HEK293T (cell line): ENCODE data around the gene YWHAH.

ENCODE experiments used
- CTCF ChIA-PET: fragments of 350-600 bp; formaldehyde crosslinking; extraction: SDS; loops from one replicate; lab custom pipeline; 2021; ENCODE audit warnings: antibody characterized with exemption, inconsistent platforms; lab: Yijun Ruan, JAX
- POLR2A ChIA-PET: fragments of 350-600 bp; formaldehyde crosslinking; extraction: SDS; loops from one replicate; lab custom pipeline; 2020; ENCODE audit warnings: antibody characterized with exemption, inconsistent platforms; lab: Yijun Ruan, JAX
- DNase-seq: peaks from one replicate; pipeline ENCODE4 v3.0.0; 2012; ENCODE audit warnings: mixed read lengths; ENCODE audit errors: extremely low spot score
- ARNT ChIP-seq: fragments of 450-650 bp; IDR thresholded peaks from 2 replicates; pipeline ENCODE4 v1.6.1; 2017; ENCODE audit warnings: mild to moderate bottlenecking
- BHLHE40 ChIP-seq: fragments of 450-650 bp; IDR thresholded peaks from 2 replicates; pipeline ENCODE4 v1.6.1; 2016; ENCODE audit warnings: mild to moderate bottlenecking, moderate library complexity, borderline replicate concordance
- CTBP1 ChIP-seq: fragments of 450-650 bp; IDR thresholded peaks from 2 replicates; pipeline ENCODE4 v1.6.1; 2016; ENCODE audit warnings: borderline replicate concordance
- ELF4 ChIP-seq: fragments of 450-650 bp; IDR thresholded peaks from 2 replicates; pipeline ENCODE4 v1.6.1; 2017; ENCODE audit warnings: antibody characterized with exemption
- FOXA1 ChIP-seq: fragments of 450-650 bp; IDR thresholded peaks from 2 replicates; pipeline ENCODE4 v1.6.1; 2016; ENCODE audit warnings: mild to moderate bottlenecking
- FOXK2 ChIP-seq: fragments of 450-650 bp; IDR thresholded peaks from 2 replicates; pipeline ENCODE4 v1.6.1; 2016; ENCODE audit warnings: mild to moderate bottlenecking
- FOXM1 ChIP-seq: fragments of 450-650 bp; IDR thresholded peaks from 2 replicates; pipeline ENCODE4 v1.6.1; 2017; ENCODE audit warnings: mild to moderate bottlenecking, borderline replicate concordance
- HDGF ChIP-seq: fragments of 450-650 bp; IDR thresholded peaks from 2 replicates; pipeline ENCODE4 v1.6.1; 2017; ENCODE audit warnings: antibody characterized with exemption, borderline replicate concordance
- L3MBTL2 ChIP-seq: fragments of 450-650 bp; conservative IDR thresholded peaks from 2 replicates; pipeline ENCODE4 v1.6.1; 2016; ENCODE audit warnings: mild to moderate bottlenecking
- LEF1 ChIP-seq: fragments of 450-650 bp; IDR thresholded peaks from 2 replicates; pipeline ENCODE4 v1.6.1; 2017; ENCODE audit warnings: mild to moderate bottlenecking, borderline replicate concordance
- NFRKB ChIP-seq: fragments of 450-650 bp; IDR thresholded peaks from 2 replicates; pipeline ENCODE4 v1.6.1; 2016; ENCODE audit warnings: mild to moderate bottlenecking, moderate library complexity
- SP1 ChIP-seq: fragments of 450-650 bp; IDR thresholded peaks from 2 replicates; pipeline ENCODE4 v1.6.1; 2017
- SUZ12 ChIP-seq: fragments of 450-650 bp; IDR thresholded peaks from 2 replicates; pipeline ENCODE4 v1.6.1; 2016; ENCODE audit warnings: mild to moderate bottlenecking
- TARDBP ChIP-seq: fragments of 450-650 bp; IDR thresholded peaks from 2 replicates; pipeline ENCODE4 v1.6.1; 2016
- ZNF384 ChIP-seq: fragments of 450-650 bp; IDR thresholded peaks from 2 replicates; pipeline ENCODE4 v1.6.1; 2016
- TF ChIP-seq, protein P1 (sequence below): fragments of 450-650 bp; IDR thresholded peaks from 2 replicates; pipeline ENCODE4 v1.6.1; 2016

YWHAH gene

DNA sequence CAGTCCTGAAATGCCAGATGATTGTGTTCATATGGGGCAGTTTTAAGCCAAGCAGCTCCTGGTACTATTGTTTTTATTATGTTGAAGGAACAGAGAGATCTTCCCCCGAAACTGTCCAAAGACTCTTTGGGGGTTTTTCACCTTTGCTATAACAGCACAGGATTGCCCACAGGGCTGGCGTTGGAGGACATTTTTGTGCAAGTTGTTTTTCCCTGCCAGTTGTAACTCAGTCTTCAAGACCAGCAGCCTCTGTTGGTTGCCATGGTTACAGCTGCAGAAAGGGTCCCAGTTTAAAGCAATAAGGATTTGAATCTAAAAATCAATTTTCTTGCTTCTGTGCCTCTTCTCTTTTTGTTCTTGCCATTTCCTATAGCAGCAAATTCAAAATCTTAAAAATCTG, 45.4 kb upstream of the YWHAH start:
- ChIA-PET POLR2A (no interaction called here), CTCF (no interaction called here)
- DNase-seq = no peak
- TF ChIP-seq SUZ12 (no peak), SP1 (no peak), ARNT (no peak), FOXK2 (no peak), FOXA1 (no peak), ZNF384 (no peak), ELF4 (no peak), NFRKB (no peak), L3MBTL2 (no peak), CTBP1 (no peak), FOXM1 (no peak), TARDBP (no peak), HDGF (no peak), LEF1 (no peak), BHLHE40 (no peak)
- TF ChIP-seq, protein P1, sequence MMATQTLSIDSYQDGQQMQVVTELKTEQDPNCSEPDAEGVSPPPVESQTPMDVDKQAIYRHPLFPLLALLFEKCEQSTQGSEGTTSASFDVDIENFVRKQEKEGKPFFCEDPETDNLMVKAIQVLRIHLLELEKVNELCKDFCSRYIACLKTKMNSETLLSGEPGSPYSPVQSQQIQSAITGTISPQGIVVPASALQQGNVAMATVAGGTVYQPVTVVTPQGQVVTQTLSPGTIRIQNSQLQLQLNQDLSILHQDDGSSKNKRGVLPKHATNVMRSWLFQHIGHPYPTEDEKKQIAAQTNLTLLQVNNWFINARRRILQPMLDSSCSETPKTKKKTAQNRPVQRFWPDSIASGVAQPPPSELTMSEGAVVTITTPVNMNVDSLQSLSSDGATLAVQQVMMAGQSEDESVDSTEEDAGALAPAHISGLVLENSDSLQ = no peak

DNA sequence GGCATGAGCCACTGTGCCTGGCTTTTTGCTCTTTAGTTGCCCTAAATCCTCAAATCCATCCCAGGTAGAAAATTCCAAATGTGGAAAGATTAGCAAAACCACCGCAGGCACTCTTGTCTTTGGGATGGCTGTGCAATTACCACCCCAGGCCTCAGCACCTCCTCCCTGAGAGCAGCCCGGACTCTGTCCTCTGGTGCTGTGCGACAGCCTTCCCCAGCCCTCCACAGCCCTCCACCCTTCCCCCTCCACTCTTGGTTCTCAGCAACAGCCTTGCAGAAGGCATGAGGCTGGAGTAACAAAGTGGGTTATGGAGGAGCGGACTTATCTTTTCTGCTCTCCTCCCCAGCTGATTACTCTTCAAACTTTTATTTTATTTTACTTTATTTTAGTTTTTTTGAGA, 44.7 kb upstream of the YWHAH start:
- POLR2A ChIA-PET = no interaction called here

DNA sequence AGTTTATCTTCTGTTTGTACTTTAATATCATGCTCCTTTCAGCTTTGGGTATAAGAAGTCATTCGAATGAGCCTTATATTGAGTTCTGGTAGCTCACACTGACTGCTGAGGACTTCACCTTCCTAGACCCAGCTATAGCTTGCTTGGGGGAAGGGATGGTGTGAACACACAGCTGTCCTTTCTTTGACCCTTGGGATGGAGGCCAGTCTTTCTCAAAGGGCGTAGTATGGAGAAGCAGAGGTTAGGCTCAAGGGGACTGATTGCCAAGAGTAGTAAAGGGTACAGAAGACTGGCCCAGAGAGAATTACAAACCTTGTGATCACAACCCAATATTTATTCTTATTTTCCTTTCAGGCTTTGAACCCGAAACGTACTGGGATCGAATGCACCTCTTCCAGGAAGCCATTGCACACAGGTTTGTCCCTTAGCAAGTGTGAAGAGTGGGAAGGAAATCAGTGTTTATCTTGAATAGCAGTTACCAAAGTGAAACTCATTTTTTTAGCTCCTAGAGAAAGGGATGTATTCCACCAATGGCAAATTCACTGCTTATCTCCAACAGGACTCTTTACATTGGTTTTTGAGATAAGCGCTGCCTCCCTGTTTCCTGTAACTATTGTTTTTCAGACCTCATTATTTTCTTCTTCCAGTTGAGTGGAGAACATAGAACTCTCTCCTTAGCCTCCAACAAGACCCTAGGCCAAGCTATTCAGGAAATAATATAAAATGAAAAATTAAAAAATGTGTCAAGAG, 42.8 kb upstream of the YWHAH start:
- ChIA-PET CTCF (no interaction called here), POLR2A (no interaction called here)
- no peak for DNase-seq
- no peak for TF ChIP-seq HDGF
- no peak for TF ChIP-seq L3MBTL2
- TF ChIP-seq SUZ12 = no peak
- TF ChIP-seq LEF1 = no peak
- TF ChIP-seq CTBP1 = no peak
- TF ChIP-seq FOXA1 = no peak
- TF ChIP-seq TARDBP = no peak
- TF ChIP-seq ARNT = no peak
- TF ChIP-seq, protein P1 = no peak
- TF ChIP-seq ZNF384 = no peak
- TF ChIP-seq FOXK2 = no peak

More for the DNA sequence above, 44.7 kb upstream of the YWHAH start:
- TF ChIP-seq BHLHE40 = no peak
- no peak for TF ChIP-seq L3MBTL2
- no peak for TF ChIP-seq HDGF
- TF ChIP-seq ELF4 = no peak
- no peak for TF ChIP-seq TARDBP
- no peak for TF ChIP-seq SP1
- CTCF ChIA-PET = no interaction called here
- no peak for DNase-seq

DNA sequence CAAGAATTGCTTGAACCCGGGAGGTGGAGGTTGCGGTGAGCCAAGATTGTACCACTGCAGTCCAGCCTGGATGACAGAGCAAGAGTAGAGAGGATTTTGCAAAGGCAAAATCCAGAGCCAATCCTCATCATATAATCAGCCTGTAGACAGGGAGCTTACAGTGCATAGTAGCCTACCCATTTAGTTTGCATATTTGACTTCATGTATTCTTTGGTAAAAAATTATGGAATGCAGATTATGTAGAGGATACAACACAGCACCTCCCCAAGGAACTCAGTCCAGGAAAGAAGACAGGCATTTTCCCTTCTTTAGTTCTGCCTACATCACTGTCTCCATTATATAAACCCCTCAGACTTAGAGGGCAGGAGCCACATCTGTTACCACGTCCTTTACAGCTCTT, 39.7 kb upstream of the YWHAH start:
- DNase-seq = no peak
- POLR2A ChIA-PET = no interaction called here
- CTCF ChIA-PET = interaction anchor here (1.5 kb wide), 1 partner anchor 66 kb away, joined by 3 read pairs; no protein-coding TSS in a partner anchor
- TF ChIP-seq HDGF (no peak), ARNT (no peak), BHLHE40 (no peak)

DNA sequence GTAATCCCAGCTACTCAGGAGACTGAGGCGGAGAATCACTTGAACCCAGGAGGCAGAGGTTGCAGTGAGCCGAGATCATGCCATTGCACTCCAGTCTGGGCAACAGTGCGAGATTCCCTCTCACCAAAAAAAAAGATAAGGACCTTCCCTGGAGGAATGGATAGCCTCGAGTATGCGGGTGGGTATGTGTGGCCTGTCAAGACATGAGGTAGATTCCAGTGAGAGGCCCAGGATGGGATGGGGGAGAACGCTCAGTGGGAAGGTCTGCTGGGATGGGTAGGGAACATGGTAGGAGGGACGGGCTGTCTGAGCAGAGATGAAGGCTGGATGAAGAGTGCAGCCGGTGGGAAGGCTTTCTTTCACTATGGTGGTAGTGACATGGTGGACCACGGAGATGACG, 39.0 kb upstream of the YWHAH start:
- ChIA-PET POLR2A (no interaction called here), CTCF (interaction anchor here (1.5 kb wide), 1 partner anchor 65 kb away, joined by 3 read pairs; no protein-coding TSS in a partner anchor)
- no peak for DNase-seq
- TF ChIP-seq ZNF384 (no peak), SP1 (no peak), LEF1 (no peak), FOXK2 (no peak), ELF4 (no peak), CTBP1 (no peak), FOXM1 (no peak), BHLHE40 (no peak), SUZ12 (no peak), TARDBP (no peak), NFRKB (no peak), ARNT (no peak), L3MBTL2 (no peak), HDGF (no peak), FOXA1 (no peak)
- TF ChIP-seq, protein P1 = no peak

DNA sequence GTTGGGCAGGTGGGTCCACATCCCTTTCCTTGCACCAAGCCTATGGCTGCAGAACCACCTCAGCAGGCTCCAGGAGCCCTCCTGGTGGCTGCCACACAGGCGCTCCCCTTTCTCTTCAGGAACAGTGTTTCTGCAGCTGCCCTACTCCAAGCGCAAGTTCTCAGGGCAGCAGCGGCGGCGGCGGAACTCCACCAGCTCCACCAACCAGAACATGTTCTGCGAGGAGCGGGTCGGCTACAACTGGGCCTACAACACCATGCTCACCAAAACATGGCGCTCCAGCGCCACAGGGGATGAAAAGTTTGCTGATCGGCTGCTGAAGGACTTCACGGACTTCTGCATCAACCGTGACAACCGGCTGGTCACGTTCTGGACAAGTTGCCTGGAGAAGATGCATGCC, 38.2 kb upstream of the YWHAH start:
- ChIA-PET CTCF (no interaction called here), POLR2A (no interaction called here)
- no peak for TF ChIP-seq FOXA1
- TF ChIP-seq SUZ12 = no peak
- TF ChIP-seq NFRKB = no peak
- TF ChIP-seq, protein P1 = no peak
- TF ChIP-seq TARDBP = no peak
- no peak for TF ChIP-seq ZNF384
- TF ChIP-seq SP1 = no peak
- no peak for TF ChIP-seq HDGF
- TF ChIP-seq CTBP1 = no peak
- no peak for TF ChIP-seq ELF4
- TF ChIP-seq ARNT = no peak
- TF ChIP-seq LEF1 = no peak
- TF ChIP-seq FOXM1 = no peak
- DNase-seq = no peak
